HG02763 (cell line): ENCODE measurements around the gene LAMB3.

Source experiments
- ATAC-seq: cut with Tn5 transposase; IDR thresholded peaks from one replicate; pipeline ENCODE4 v1.9.1; 2021; ENCODE audit warnings: mild to moderate bottlenecking, moderate library complexity; ENCODE audit not compliant: unreplicated experiment

Gene LAMB3

GRCh38 chr1:209634005-209634737 is 18.1 kb downstream of the LAMB3 start:
- no peak for ATAC-seq

- no peak for ATAC-seq
Measured at GRCh38 chr1:209633335-209633997, 18.8 kb downstream of the LAMB3 start.

- ATAC-seq, result no peak
Measured at GRCh38 chr1:209630383-209631225, 21.6 kb downstream of the LAMB3 start.

- no peak for ATAC-seq
Measured at GRCh38 chr1:209629621-209630382, 22.4 kb downstream of the LAMB3 start.

- ATAC-seq, result no peak
Measured at GRCh38 chr1:209628618-209629299, 23.5 kb downstream of the LAMB3 start.

GRCh38 chr1:209627732-209628196 is 24.5 kb downstream of the LAMB3 start:
- no peak for ATAC-seq

GRCh38 chr1:209627027-209627731 is 25.0 kb downstream of the LAMB3 start:
- no peak for ATAC-seq

GRCh38 chr1:209626346-209627026 is 25.7 kb downstream of the LAMB3 start:
- no peak for ATAC-seq

- no peak for ATAC-seq
Measured at GRCh38 chr1:209625791-209626285, 26.4 kb downstream of the LAMB3 start.

GRCh38 chr1:209624558-209625549 is 27.4 kb downstream of the LAMB3 start:
- ATAC-seq, result no peak

- no peak for ATAC-seq
Measured at GRCh38 chr1:209622841-209623829, 29.1 kb downstream of the LAMB3 start.

GRCh38 chr1:209621741-209622655 is 30.2 kb downstream of the LAMB3 start:
- ATAC-seq, result no peak

GRCh38 chr1:209621286-209621685 is 30.9 kb downstream of the LAMB3 start:
- no peak for ATAC-seq

- no peak for ATAC-seq
Measured at GRCh38 chr1:209620487-209620884, 31.7 kb downstream of the LAMB3 start.

- no peak for ATAC-seq
Measured at GRCh38 chr1:209619696-209620486, 32.3 kb downstream of the LAMB3 start.
